Mesendoderm (in vitro differentiated cells): ENCODE measurements around the gene SLC18A2.
A peak's percentile ranks its signal among the peaks of the same experiment; 100 is the strongest.

Experiments
- DNase-seq: peaks from one replicate; pipeline ENCODE4 v3.0.0; 2013
- H2AK5ac ChIP-seq: 2 replicates; pipeline ENCODE4 v1.6.1; 2013; ENCODE audit warnings: low read length, inconsistent platforms
- H2BK120ac ChIP-seq: 2 replicates; pipeline ENCODE4 v1.6.1; 2013; ENCODE audit warnings: low read depth, mild to moderate bottlenecking, low read length, moderate library complexity, mixed read lengths
- H2BK15ac ChIP-seq: replicated peaks from 2 replicates; pipeline ENCODE4 v1.6.1; 2013; ENCODE audit warnings: low read depth, mild to moderate bottlenecking, moderate library complexity
- H2BK5ac ChIP-seq: 2 replicates; pipeline ENCODE4 v1.6.1; 2013; ENCODE audit warnings: low read length, inconsistent platforms
- H3K18ac ChIP-seq: 2 replicates; pipeline ENCODE4 v1.6.1; 2013; ENCODE audit warnings: mild to moderate bottlenecking, low read length, mixed read lengths
- H3K23ac ChIP-seq: one replicate; pipeline ENCODE4 v1.6.1; 2013; ENCODE audit warnings: low read length
- H3K27ac ChIP-seq: 2 replicates; pipeline ENCODE4 v1.5.1; 2013; ENCODE audit warnings: low read depth, mild to moderate bottlenecking, inconsistent platforms, low read length, moderate library complexity
- H3K27me3 ChIP-seq: 2 replicates; pipeline ENCODE4 v1.6.1; 2013; ENCODE audit warnings: low read length, control low read depth, mild to moderate bottlenecking, inconsistent platforms; ENCODE audit not compliant: insufficient read depth, poor library complexity
- H3K36me3 ChIP-seq: 2 replicates; pipeline ENCODE4 v1.6.1; 2013; ENCODE audit warnings: low read length, inconsistent platforms; ENCODE audit not compliant: control insufficient read depth, insufficient read depth
- H3K4ac ChIP-seq: one replicate; pipeline ENCODE4 v1.6.1; 2013; ENCODE audit warnings: low read depth, mild to moderate bottlenecking, low read length, moderate library complexity
- H3K4me1 ChIP-seq: 2 replicates; pipeline ENCODE4 v1.6.1; 2013; ENCODE audit warnings: low read depth, low read length, inconsistent platforms; ENCODE audit not compliant: control insufficient read depth
- H3K4me2 ChIP-seq: 2 replicates; pipeline ENCODE4 v1.6.1; 2013; ENCODE audit warnings: low read length
- H3K4me3 ChIP-seq: 2 replicates; pipeline ENCODE4 v1.5.1; 2013; ENCODE audit warnings: mild to moderate bottlenecking, low read length
- H3K56ac ChIP-seq: one replicate; pipeline ENCODE4 v1.6.1; 2013; ENCODE audit warnings: low read length
- H3K79me1 ChIP-seq: 2 replicates; pipeline ENCODE4 v1.6.1; 2013; ENCODE audit warnings: low read length, inconsistent platforms
- H3K79me2 ChIP-seq: 2 replicates; pipeline ENCODE4 v1.6.1; 2013; ENCODE audit warnings: mild to moderate bottlenecking, low read length; ENCODE audit not compliant: control insufficient read depth, insufficient read depth
- H3K9ac ChIP-seq: 2 replicates; pipeline ENCODE4 v1.6.1; 2013; ENCODE audit warnings: low read length, inconsistent platforms
- H4K5ac ChIP-seq: one replicate; pipeline ENCODE4 v1.6.1; 2013; ENCODE audit warnings: low read length
- H4K8ac ChIP-seq: one replicate; pipeline ENCODE4 v1.6.1; 2013; ENCODE audit warnings: low read depth, mild to moderate bottlenecking, control low read depth, low read length, moderate library complexity
- WGBS: extraction: QIAGEN DNeasy Blood & Tissue Kit; methylation state at CpG from one replicate; pipeline ENCODE4 v1.1.7; 2013; ENCODE audit warnings: low lambda C conversion rate, missing lambda C conversion rate; ENCODE audit not compliant: insufficient coverage; ENCODE audit errors: extremely low coverage; 5-methylcytosine and 5-hydroxymethylcytosine counted together

SLC18A2 gene

DNA sequence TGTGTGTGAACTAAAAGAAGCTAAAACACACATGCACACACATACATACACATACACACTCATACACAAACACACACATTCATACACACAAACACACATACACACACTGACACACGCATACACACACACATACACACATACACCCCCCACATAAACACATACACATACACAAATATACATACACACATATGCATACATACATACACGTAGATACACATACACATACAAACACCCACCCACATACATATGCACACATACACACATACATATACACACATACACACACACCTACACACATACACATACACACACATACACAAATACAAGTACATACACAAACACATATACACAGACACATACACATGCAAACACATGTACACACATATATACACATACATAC is 28.0 kb downstream of the SLC18A2 start:
- H2BK15ac ChIP-seq, result no peak overlapping the region
- no peak overlapping the region for H3K56ac ChIP-seq
- H3K4ac ChIP-seq, result no peak overlapping the region
- H3K4me2 ChIP-seq, result no peak overlapping the region
- H4K5ac ChIP-seq, result no peak overlapping the region
- no peaks in the 10 kb centered on the region for H3K79me1 ChIP-seq
- H3K79me2 ChIP-seq, result no peaks in the 10 kb centered on the region
- no peak overlapping the region for H3K4me3 ChIP-seq
- H2BK5ac ChIP-seq, result no peak overlapping the region
- no peaks in the 10 kb centered on the region for H3K4me1 ChIP-seq
- no peak overlapping the region for H3K23ac ChIP-seq
- H3K27ac ChIP-seq, result no peak overlapping the region
- no peak overlapping the region for H4K8ac ChIP-seq
- no peak overlapping the region for H3K18ac ChIP-seq
- 100% methylated on average over 2 of the region's 2 CpGs for whole genome bisulfite sequencing
- no peak overlapping the region for H2AK5ac ChIP-seq
- DNase-seq, result no peak
- no peaks in the 10 kb centered on the region for H3K36me3 ChIP-seq
- H2BK120ac ChIP-seq, result no peak overlapping the region
- no peaks in the 10 kb centered on the region for H3K27me3 ChIP-seq
- H3K9ac ChIP-seq, result no peak overlapping the region

DNA sequence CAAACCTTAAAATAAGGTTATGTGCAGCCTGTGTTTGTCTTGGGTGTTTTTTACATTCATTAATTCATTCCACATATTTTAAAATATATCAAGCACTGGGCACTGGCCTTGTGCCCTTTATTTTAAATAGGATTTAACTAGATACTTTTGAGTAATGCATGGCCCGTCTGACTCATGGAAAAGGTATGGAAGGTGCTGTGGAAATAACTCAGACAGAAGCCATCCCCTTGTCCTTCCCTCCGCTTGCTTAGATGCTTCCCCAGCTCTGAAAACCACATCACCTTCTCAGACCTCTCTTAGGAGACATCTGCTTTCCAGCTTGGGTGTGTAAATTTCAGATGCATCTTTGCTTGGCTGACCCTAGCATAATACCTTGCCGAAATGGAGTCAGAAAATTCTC is 30.5 kb downstream of the SLC18A2 start:
- no peak overlapping the region for H3K18ac ChIP-seq
- no peak overlapping the region for H3K56ac ChIP-seq
- H2BK5ac ChIP-seq, result no peak overlapping the region
- H2BK120ac ChIP-seq, result no peak overlapping the region
- H2BK15ac ChIP-seq, result no peak overlapping the region
- no peaks in the 10 kb centered on the region for H3K36me3 ChIP-seq
- H3K23ac ChIP-seq, result no peak overlapping the region
- no peak overlapping the region for H3K4me2 ChIP-seq
- no peak overlapping the region for H3K9ac ChIP-seq
- no peak overlapping the region for H4K8ac ChIP-seq
- no peaks in the 10 kb centered on the region for H3K79me1 ChIP-seq
- no peak overlapping the region for H3K4me3 ChIP-seq
- no peak overlapping the region for H4K5ac ChIP-seq
- no peaks in the 10 kb centered on the region for H3K27me3 ChIP-seq
- peak; percentile 70 for DNase-seq
- no peak overlapping the region for H3K4ac ChIP-seq
- H3K79me2 ChIP-seq, result no peaks in the 10 kb centered on the region
- no peak overlapping the region for H2AK5ac ChIP-seq
- no CpG with 5 or more reads among the region's 3 CpGs for WGBS
- H3K4me1 ChIP-seq, result no peaks in the 10 kb centered on the region
- H3K27ac ChIP-seq, result no peak overlapping the region

DNA sequence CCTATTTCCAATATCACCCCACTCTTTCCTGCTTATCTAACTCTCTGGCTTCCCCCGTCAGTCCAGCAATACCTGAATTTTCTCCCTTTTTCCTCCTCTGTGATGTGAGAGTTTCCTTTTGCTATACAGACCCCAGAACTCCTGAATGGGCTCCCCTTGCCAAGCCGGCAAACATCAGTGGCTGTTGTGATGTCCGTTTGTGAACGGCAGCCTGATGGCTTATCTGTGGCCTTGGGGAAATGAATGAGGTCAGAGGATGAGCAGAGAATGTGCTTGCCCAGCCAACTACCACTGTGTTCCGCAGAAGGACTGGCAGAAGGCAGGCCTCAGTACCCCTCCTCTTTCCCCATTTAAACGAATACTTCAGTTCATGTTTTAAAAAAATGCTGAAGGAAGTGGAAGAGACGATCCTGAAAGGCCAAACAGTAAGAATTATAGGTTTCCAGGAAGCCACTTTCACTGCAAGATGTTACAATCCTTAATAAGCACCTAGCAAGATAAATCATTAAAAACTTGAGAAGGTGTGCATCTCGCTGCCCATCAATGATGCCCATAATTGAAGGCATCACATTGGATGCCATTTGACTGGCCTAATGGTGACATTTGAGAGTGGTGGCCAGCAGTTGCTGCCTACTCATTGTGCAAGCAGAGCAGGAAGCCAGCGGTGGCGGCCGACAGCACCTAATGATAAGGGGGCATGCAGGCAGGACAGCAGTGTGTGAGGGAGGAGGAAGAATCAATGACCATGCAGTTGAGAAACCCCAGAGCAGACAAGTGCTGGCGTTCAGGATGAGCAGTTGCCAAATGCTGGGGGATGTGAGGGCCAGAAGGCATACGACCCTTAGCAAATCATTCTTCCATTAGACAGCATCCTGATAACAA is 31.5 kb downstream of the SLC18A2 start:
- H3K23ac ChIP-seq, result no peak overlapping the region
- H3K4me1 ChIP-seq, result no peaks in the 10 kb centered on the region
- DNase-seq, result no peak

DNA sequence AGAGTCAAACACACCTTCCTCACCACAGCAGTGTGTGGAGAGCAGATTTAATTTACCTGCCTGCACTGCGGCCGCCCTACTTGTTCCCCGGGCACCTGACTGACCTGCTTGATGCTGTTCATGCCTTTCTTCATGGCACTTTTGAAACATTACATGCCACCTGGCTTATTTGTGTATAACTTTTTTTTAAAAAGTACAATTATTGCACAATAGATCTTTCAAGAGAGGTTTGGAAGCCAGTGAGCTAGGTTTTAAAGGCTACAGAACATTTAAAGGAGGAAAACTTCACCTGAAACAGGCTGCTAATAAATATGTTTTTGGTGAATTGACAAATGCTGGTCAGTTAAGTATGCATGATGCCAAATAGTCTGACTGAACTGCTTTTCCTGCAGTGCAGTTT is 33.1 kb downstream of the SLC18A2 start:
- Histone ChIP-seq H3K27ac (no peak overlapping the region), H3K23ac (no peak overlapping the region), H3K79me2 (no peaks in the 10 kb centered on the region), H3K18ac (no peak overlapping the region), H3K4me3 (no peak overlapping the region), H3K79me1 (no peaks in the 10 kb centered on the region), H4K8ac (no peak overlapping the region), H3K4ac (no peak overlapping the region), H2BK120ac (no peak overlapping the region), H3K4me1 (no peaks in the 10 kb centered on the region), H2AK5ac (no peak overlapping the region), H4K5ac (no peak overlapping the region), H3K27me3 (no peaks in the 10 kb centered on the region), H3K4me2 (no peak overlapping the region), H2BK5ac (no peak overlapping the region), H3K9ac (no peak overlapping the region), H3K56ac (no peak overlapping the region), H2BK15ac (no peak overlapping the region), H3K36me3 (no peaks in the 10 kb centered on the region)
- DNase-seq, result no peak
- WGBS, result no CpG with 5 or more reads among the region's 3 CpGs

More for the DNA sequence above, 31.5 kb downstream of the SLC18A2 start:
- H3K9ac ChIP-seq, result no peak overlapping the region
- no peak overlapping the region for H3K18ac ChIP-seq
- no CpG with 5 or more reads among the region's 13 CpGs for WGBS
- H3K4me2 ChIP-seq, result no peak overlapping the region
- no peak overlapping the region for H4K8ac ChIP-seq
- H3K56ac ChIP-seq, result no peak overlapping the region
- no peak overlapping the region for H3K27ac ChIP-seq
- H3K4me3 ChIP-seq, result no peak overlapping the region
- no peaks in the 10 kb centered on the region for H3K79me2 ChIP-seq
- H2BK120ac ChIP-seq, result no peak overlapping the region
- no peak overlapping the region for H4K5ac ChIP-seq
- H3K4ac ChIP-seq, result no peak overlapping the region
- H2BK15ac ChIP-seq, result no peak overlapping the region
- no peak overlapping the region for H2BK5ac ChIP-seq
- H3K79me1 ChIP-seq, result no peaks in the 10 kb centered on the region
- no peak overlapping the region for H2AK5ac ChIP-seq
- H3K27me3 ChIP-seq, result no peaks in the 10 kb centered on the region
- no peaks in the 10 kb centered on the region for H3K36me3 ChIP-seq

DNA sequence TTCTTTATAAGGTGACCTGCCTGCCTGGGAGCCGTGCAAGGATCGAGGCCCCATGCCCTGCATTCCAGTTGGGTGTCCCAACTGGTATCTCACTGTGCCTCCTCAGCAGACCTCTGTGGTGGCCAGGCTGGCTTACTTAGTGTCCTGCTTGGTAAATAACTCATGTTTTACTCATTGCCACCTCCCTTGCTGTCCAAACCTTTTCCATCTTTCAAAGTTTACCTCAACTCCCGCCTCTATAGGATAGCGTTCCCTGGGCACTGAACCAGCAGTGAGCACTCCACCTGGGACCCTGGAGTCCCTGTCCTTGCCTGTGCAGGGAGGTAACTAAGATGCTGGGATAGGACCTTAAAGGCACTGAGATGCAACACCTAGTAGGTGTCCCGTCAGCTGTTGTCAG is 33.6 kb downstream of the SLC18A2 start:
- Histone ChIP-seq H3K4me1 (no peaks in the 10 kb centered on the region), H3K4me2 (no peak overlapping the region), H3K79me1 (no peaks in the 10 kb centered on the region), H3K18ac (no peak overlapping the region), H3K79me2 (no peaks in the 10 kb centered on the region), H4K8ac (no peak overlapping the region), H4K5ac (no peak overlapping the region), H3K36me3 (no peaks in the 10 kb centered on the region), H2BK5ac (no peak overlapping the region), H2BK120ac (no peak overlapping the region), H3K9ac (no peak overlapping the region), H3K4ac (no peak overlapping the region), H3K4me3 (no peak overlapping the region), H2BK15ac (no peak overlapping the region), H3K23ac (no peak overlapping the region), H3K56ac (no peak overlapping the region), H2AK5ac (no peak overlapping the region), H3K27me3 (no peaks in the 10 kb centered on the region), H3K27ac (no peak overlapping the region)
- no CpG with 5 or more reads among the region's 5 CpGs for WGBS
- DNase-seq, result no peak

DNA sequence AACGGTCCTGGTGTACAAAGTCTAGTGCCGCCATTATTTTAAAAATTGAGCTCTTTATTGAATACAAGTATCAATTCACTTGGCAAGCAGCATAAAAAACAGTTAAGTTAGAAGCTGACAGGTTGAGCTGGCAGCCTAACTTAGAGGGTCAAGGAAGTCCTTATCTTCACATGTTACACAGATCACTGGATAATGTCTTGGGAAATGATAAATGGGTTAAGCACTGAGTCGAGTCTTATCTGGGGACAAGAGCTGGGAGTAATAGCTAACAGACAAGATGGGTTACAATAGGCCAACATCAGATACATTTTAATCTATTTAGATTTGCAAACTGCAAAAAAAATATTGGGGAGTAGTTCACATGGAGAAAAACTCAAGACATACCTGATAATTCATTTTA is 34.2 kb downstream of the SLC18A2 start:
- no peaks in the 10 kb centered on the region for H3K79me1 ChIP-seq
- H2AK5ac ChIP-seq, result no peak overlapping the region
- H3K4me2 ChIP-seq, result no peak overlapping the region
- no peak overlapping the region for H4K8ac ChIP-seq
- H3K18ac ChIP-seq, result no peak overlapping the region
- DNase-seq, result no peak
- no peak overlapping the region for H2BK120ac ChIP-seq
- no peak overlapping the region for H3K56ac ChIP-seq
- no peak overlapping the region for H2BK5ac ChIP-seq
- no peak overlapping the region for H3K9ac ChIP-seq
- H3K4ac ChIP-seq, result no peak overlapping the region
- H3K27ac ChIP-seq, result no peak overlapping the region
- no peaks in the 10 kb centered on the region for H3K36me3 ChIP-seq
- H3K4me1 ChIP-seq, result no peaks in the 10 kb centered on the region
- H3K23ac ChIP-seq, result no peak overlapping the region
- no peak overlapping the region for H4K5ac ChIP-seq
- H3K79me2 ChIP-seq, result no peaks in the 10 kb centered on the region
- no peak overlapping the region for H3K4me3 ChIP-seq
- H3K27me3 ChIP-seq, result no peaks in the 10 kb centered on the region
- no peak overlapping the region for H2BK15ac ChIP-seq
- WGBS, result no CpG with 5 or more reads among the region's 3 CpGs
